Fibroblast of peridontal ligament (primary cell): ENCODE results near the gene STEAP2.
"Not testable (repeated sequence)": the region's sequence is repeated elsewhere in the genome, so short reads cannot be mapped to it uniquely, and the experiment has no call there.

Source experiments
- DNase-seq: peaks from one replicate; pipeline ENCODE4 v3.0.0-alpha.2; 2010; ENCODE audit errors: extremely low read depth

Gene STEAP2

DNA sequence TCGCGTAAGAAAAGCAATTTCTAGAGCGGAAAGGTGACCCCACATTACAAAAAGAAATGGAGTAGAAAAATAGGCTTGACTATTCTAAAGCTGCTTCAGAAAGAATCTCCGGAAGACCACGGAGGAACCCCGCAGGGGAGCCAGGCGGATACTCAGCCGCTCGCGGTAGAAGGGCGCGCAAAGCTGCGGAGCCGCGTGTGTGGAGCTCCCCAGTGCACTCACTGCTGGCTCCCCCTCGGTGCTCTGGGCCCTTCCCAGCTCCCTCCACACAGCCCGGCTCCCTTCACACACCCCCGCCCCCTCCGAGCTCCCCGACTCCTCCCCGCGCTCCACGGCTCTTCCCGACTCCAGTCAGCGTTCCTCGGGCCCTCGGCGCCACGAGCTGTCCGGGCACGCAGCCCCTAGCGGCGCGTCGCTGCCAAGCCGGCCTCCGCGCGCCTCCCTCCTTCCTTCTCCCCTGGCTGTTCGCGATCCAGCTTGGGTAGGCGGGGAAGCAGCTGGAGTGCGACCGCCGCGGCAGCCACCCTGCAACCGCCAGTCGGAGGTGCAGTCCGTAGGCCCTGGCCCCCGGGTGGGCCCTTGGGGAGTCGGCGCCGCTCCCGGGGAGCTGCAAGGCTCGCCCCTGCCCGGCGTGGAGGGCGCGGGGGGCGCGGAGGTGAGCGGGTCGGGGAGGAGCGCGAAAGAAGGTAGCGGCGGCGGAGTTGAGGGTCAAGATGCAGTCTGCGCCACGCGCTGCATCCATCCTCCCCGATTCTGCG lies at the start of gene STEAP2:
STEAP2 (plus strand) TSS at position 350 of the 758 bp plus-strand sequence. CDS start 13,343 bp downstream, outside the sequence.
- peak; percentile 90 for DNase-seq

DNA sequence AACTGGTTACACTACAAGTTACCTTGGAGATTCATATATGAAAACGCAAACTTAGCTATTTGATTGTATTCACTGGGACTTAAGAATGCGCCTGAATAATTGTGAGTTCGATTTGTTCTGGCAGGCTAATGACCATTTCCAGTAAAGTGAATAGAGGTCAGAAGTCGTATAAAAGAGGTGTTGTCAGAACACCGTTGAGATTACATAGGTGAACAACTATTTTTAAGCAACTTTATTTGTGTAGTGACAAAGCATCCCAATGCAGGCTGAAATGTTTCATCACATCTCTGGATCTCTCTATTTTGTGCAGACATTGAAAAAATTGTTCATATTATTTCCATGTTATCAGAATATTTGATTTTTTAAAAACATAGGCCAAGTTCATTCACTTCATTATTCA lies 48.0 kb upstream of the STEAP2 start:
- no peak for DNase-seq

DNA sequence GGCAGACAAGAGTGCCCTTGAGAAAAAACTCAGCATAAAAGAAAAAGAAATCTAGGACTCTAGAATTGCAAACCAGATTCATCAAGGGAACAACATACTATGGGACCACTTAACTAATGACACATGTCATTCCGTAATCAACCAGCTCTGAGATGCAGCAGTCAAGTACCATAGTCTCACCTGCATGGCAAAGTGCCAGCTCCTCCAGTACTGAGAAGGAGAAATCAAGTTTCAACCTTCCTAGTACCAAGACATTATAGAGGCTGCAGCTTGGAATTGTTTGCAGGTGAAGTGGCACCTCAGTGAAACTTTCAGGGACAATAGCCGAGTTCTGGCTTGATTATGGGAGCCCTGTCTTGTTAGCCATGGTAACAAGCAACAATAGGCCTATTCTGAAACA lies 45.8 kb upstream of the STEAP2 start:
- DNase-seq, result no peak

DNA sequence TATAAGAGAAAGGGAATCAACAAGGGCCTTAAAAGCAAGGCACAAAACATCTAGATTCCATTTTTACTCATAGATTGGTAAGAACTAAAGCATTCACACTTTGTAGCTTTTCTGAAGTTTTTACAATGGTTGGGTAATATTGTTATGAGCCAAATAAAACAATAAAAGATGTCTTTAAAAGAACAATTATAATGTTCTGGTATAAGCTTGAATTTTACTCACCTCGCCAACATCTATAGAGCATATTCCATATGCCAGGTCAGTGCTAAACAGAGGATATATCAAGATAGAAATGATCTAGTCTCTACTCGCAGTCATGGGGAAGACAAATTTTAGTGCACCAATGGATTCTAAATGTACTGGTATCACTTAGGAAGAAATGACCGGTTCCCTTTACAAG lies 45.4 kb upstream of the STEAP2 start:
- DNase-seq, result no peak

DNA sequence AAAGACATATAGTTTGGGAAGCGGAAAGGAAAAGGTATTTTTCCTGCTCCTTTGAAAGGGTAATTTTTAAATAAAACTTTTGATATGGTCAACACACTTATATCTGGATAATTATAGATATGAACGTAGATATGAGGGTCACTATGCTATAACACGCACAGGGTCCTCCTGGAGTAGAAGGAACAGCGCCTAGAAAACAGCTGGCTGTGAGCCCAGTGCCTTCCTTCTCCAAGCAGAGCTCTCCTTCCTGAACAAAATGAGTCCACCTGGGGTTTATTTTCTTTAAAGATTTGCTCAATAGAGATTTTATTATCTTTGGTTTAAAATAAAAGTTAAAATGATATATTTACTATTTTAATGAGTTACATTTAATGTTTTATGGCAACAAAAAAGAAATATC lies 44.2 kb upstream of the STEAP2 start:
- DNase-seq, result no peak

DNA sequence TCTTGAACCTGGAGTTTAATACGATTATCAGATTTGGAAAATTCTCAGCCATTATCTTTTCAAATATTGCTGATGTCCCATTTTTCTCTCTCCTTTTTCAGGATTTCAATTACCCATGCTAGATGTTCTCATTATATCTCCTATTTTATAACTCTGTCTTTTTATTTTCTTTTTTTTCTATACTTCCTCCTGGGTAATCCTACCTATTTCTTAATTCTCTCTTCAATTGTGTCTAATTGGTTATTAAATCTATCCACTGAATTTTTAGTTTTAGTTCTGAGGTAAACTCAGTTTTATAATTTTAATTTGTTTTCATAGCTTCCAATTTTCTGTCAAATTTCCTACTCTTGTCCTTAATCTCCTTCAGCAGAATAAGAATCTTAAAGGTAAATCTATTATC lies 41.6 kb upstream of the STEAP2 start:
- no peak for DNase-seq

DNA sequence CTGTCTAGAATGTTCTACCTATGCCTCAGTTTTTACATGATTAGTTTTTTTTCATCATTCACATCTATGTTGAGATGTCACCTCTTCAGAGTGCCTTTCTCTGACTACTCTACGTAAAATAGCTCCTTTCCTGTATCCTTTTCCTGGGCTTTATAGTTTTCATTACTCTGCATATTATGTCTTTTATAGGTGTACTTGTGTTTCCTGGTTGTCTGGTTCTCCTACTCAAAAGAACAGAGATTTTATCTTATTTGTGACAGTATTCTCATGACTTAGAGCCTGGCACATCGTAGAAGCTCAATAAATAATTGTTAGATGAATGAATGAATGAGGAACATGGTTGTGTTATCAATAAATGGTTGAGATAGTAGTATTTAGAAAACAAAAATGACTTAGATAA lies 39.4 kb upstream of the STEAP2 start:
- no peak for DNase-seq

DNA sequence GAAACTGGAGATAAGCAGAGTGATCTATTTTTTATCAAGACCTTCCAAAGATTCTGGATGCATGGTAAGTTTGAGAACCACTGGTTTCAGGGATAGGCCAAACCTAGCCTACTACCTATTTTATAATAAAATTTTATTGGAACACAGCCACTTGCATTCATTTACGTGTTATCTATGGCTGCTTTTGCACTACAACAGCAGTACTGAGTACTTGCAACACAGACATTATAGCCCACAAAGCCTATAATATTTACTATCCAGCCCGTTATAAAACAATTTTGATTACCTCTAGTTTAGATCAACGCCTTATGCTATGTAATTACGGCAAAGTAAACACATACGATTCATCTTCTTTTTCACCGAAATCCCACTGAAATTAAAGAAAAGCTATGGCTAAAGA lies 38.9 kb upstream of the STEAP2 start:
- DNase-seq, result no peak

DNA sequence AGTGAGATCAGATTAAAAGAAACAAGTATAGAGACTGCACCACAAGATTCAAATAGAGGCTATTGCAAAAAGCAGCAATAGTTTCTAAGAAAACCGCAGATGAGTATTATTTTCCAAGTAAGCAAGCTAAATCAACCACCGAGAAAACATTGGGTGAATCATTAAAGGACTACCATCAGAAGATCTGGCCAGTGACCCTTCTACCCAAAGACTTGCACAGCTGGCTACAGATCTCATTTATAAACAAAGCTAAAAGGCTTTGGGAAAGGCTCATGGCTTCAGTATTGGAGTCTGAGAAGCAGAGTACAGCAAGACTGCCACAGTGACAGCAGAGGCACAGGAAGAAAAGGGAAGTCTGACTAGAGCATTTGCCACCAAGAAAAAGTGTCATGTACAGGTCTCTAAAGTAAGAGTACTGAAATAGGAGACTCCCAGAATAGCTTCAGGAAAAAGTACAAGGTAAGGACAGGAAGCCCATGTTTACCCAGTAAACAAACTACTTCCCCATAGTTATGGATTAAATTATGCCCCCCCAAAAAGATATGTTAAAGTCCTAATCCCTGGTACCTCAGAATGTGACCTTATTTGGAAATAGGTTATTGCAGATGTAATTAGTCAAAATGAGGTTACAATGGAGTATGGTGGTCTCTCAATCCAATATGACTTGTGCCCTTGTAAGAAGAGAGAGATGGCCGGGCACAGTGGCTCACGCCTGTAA lies 38.3 kb upstream of the STEAP2 start:
- peak; percentile 97 for DNase-seq

DNA sequence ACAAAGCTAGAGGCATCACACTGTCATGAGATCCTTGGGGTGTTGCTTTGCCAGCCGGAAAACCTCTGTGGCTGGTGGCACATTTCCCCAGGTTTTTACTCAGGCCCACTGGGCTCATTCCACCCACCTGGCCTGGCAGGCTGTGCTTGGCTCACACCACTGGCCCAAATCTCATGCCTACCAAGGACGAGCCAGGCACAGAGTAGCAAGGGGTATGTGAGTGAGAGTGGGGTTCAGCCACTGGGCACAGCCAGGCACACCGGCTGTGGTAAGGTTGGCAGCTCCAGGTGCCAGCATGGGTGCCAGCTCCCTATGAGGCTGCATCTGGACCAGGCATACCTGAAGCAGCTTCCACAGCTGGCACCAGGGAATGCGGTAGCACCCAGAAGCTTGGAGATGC lies 35.9 kb upstream of the STEAP2 start:
- DNase-seq, result no peak

DNA sequence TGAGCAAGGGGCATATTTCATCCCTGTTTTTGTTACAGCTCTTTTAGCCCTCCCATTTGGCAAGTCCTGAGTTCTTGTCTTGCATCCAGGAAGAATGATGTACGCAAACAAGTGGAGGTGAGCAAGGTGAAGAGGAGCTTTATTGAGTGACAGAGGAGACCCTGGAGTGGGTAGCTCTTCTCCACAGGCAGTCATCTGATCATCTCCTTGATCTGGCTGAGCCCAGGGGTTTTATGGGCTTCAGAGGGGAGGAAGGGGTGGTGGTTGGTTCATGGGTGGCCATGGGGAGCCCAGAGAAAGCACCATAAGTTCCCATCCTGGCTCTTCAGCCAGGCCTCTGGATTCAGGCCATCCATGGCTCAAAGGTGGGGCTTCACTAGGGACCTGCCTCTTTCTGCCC lies 35.3 kb upstream of the STEAP2 start:
- DNase-seq, result no peak

DNA sequence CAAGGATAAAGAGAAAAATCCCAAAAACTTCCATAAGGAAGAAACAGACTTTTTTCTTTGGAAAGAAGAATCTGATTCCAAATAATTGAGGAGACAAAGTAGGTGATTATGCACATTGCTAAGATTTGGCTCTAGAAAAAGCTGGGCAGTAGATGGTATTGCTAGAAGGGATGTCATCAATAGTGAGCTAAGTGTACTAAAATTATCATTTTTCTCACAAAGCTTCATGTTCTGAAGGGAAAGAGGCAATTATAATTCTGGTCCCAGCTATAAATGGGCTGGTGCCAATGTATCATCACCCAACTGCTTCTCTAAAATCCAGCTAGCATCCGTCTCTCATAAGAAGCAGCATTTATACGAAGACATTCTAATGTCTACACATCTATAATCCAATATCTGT lies 33.4 kb upstream of the STEAP2 start:
- no peak for DNase-seq

DNA sequence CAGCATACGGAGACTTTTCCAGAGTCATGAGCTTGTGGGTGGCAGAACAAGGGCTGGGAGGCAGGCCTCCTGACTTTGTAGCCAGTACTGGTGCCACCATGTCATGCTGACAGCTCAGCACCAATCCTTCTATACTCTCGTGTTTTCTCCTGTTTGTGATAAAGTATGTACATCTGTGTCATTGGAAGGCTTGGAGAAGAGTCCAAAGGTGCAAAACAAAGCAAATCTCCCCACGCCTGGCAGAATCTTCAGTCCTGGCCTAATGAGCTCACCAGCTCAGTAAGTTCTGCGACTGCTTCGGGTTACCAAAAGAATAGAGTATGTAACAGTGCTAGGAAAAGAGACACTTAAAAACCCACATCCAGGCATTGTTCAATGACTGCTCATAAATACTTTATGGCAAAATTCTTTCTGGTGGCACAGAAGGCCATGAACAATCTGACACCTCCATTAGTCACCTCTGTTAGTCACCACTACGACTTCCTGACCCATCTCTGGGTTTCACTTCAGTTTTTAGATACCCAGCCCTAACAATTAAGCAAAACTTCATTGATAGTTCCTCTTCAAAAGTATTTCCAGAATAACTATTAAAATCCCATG lies 32.8 kb upstream of the STEAP2 start:
- peak; percentile 64 for DNase-seq

DNA sequence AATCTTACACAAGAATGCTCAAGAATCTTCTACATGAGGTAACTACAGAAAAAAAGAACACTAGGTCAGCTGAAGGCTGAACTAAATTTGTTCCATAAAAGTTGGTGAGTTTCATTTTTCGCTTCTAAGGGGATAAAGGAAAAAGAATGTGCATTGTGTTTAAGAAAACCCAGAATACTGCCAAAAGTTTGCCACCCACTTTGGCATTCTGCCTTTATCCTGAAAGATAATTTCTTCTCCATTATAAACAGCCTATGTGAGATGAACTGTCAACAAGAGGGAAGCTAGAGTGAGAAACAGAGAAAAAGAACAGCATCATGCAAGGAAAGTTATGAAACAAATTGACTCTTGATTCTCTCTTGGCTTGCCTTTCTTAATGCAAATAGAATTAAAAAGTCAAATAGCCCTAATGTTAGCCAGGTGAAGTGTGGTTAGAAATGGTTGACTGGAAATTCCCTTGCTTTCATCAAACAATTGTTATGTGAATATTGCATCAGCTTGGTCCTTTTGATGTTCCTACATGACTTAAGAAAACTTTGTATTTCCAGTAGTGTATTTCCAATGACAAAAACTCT lies 31.4 kb upstream of the STEAP2 start:
- peak; percentile 63 for DNase-seq

DNA sequence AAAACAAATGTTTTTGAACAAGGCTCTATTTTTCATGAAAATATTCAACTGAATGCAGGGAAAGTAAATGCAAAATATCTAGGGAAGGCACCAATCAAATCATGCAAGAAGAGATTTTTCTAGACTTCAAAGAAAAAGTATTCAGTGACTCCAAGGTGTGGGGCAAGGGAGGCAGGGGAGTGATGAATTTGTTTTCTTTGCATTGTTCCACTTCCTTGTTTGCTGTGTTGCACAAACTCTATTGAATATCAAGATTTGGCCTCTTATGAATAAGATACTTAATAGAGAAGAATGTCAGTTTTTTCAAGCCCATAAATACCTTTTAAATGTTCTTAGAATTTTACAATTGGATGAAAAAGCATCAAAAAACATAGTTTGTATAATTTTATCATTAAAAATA lies 30.9 kb upstream of the STEAP2 start:
- DNase-seq, result no peak

DNA sequence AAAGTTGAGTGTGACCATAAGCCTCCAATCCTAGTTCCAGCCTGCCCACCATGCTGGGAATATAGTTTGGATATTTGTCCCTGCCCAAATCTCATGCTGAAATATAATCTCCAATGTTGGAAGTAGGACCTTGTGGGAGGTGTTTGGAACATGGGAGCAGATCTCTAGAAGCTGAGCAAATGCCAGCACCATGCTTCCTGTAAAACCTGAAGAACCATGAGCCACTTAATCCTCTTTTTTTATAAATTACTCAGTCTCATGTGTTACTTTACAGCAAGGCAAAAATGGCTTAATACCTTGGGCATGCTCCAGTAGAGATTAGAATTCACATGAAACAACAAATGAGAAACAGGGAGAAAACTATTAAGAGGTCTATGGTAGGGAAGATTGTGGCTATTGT lies 30.1 kb upstream of the STEAP2 start:
- DNase-seq, result no peak

DNA sequence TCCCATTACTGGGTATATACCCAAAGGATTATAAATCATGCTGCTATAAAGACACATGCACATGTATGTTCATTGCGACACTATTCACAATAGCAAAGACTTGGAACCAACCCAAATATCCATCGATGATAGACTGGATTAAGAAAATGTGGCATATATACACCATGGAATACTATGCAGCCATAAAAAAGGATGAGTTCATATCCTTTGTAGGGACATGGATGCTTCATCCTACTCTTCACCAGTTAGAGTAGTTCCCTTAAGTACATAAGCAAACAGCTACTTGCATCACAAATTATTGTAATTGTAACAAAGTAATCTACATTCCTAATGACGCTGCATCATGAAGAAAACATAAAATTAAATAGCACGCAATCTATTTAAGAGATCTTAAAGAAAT lies 25.2 kb upstream of the STEAP2 start:
- not testable (repeated sequence) for DNase-seq

DNA sequence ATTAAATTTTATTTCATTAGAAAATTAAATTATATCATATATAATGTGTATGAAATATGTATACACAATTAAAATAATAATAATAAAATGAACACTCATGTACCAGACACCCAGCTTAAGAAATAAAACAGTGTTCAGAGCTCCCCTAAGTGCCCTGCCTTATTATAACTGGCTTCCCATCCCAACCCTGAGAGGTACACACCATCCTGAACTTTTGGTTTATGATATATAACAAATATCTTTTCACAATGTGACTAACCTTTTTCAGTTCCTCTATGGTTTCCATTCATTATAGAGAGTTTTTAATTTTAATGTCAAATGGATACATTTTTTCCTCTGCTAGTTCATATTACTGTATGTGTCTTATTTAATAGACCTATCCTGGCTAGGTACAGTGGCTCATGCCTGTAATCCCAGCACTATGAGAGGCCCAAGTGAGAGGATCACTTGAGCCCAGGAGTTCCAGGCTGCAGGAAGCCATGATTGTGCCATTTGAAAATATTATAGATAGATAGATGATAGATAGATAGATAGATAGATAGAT lies 24.0 kb upstream of the STEAP2 start:
- DNase-seq, result no peak

DNA sequence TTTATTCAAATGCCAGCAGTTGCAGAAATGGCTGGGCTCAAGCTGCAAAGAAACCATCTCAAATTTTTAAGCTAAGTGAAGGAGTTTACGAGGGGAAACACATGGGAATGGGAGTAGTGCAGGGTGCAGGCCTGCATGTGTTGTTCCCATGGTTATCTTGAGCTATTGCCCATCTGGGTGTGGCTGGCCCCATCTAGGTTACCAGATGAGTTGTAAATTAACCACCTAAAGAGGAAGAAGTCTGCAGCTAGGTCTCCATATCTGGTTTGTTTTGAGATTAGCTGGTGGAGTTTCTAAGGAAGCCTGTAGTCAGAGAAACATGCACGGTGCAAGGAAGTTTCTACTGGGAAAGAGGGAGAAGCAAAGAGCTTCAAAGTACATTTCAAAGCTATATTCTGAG lies 23.3 kb upstream of the STEAP2 start:
- no peak for DNase-seq

DNA sequence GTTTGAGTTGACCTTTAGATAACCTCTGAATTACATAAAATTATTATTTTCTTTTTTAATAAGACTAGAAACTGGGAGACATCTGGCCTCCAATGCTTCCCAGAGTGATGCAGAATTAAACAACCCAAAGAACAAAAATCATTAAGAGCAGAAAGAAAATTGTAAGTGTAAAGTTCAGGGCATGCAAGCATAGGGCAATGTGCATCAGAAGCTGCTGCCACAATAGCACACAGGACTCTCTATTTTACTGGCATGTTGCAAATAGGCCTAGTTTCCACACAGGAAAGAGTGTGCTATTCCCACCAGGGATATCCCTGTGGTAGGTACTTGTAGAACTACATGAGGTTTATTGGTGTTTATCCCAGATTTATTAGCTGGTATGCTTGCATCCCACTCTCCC lies 20.5 kb upstream of the STEAP2 start:
- no peak for DNase-seq

DNA sequence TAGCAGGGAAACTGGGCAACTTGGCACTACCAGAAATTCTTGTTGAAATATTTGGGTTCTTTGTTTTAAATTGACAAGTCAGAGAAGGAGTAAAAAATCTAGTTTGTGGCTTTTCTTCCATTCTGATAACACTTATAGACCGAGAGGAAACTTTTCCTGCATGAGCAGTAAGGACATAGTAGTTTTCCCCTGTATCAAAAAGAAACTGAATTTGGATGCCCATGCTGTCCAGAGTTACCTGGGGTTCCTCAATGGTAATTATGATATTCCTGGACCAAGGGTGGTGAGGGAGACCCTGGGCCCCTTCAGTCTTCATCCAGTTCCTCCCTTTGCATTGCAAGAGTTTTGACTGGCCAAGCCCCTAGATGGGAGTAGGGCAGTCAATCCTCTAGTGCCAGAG lies 19.9 kb upstream of the STEAP2 start:
- no peak for DNase-seq
